Large intestine (tissue), 3 donors: ENCODE data around the gene CDCA8. TPM values are rescaled to one million over a fixed set of nuclear protein-coding genes. Genes with fewer than 3 reads are reported as not detected.

Experiments used
- DNase-seq, 2 donors: peaks; one replicate each; pipeline versions ENCODE4 v3.0.0 to v3.0.0-alpha.2; 2013
- H3K27ac ChIP-seq: one replicate; pipeline ENCODE4 v1.5.1; 2013; ENCODE audit warnings: low read length
- H3K27me3 ChIP-seq: 2 replicates; pipeline ENCODE4 v1.6.1; 2013; ENCODE audit warnings: low read length; ENCODE audit not compliant: control insufficient read depth, insufficient read depth
- H3K36me3 ChIP-seq: 2 replicates; pipeline ENCODE4 v1.6.1; 2013; ENCODE audit warnings: low read length; ENCODE audit not compliant: control insufficient read depth, insufficient read depth
- H3K4me1 ChIP-seq: one replicate; pipeline ENCODE4 v1.6.1; 2013; ENCODE audit warnings: low read length; ENCODE audit not compliant: control insufficient read depth, insufficient read depth
- H3K4me3 ChIP-seq: one replicate; pipeline ENCODE4 v1.5.1; 2013; ENCODE audit warnings: low read length
- H3K9me3 ChIP-seq: one replicate; pipeline ENCODE4 v1.6.1; 2013; ENCODE audit warnings: mild to moderate bottlenecking, low read depth, low read length, moderate library complexity; ENCODE audit not compliant: control insufficient read depth
- WGBS: methylation state at CpG from one replicate; pipeline ENCODE4 v1.1.5; 2013; ENCODE audit warnings: low lambda C conversion rate; ENCODE audit not compliant: insufficient coverage; 5-methylcytosine and 5-hydroxymethylcytosine counted together
- polyA plus RNA-seq: library from polyadenylated mRNA; unstranded; fragments of 120-200 nt; gene quantifications from one replicate; pipeline ENCODE4 v1.2.1, GENCODE V29; 2013

CDCA8 gene
- polyA plus RNA-seq, 1 donor = 10.1 TPM

- no peak overlapping the region for H3K27ac ChIP-seq
- H3K4me3 ChIP-seq = no peak overlapping the region
- peaks cover 22% of the 10 kb centered on the region for H3K27me3 ChIP-seq
- no peaks in the 10 kb centered on the region for H3K9me3 ChIP-seq
- no peaks in the 10 kb centered on the region for H3K4me1 ChIP-seq
- DNase-seq = no peak
- no CpG with 5 or more reads among the region's 14 CpGs for WGBS
- no peaks in the 10 kb centered on the region for H3K36me3 ChIP-seq
Measured at GRCh38 chr1:37657620-37658412, 34.5 kb upstream of the CDCA8 start.

GRCh38 chr1:37658486-37658885 is 33.8 kb upstream of the CDCA8 start:
- WGBS = no CpG with 5 or more reads among the region's 6 CpGs
- Histone ChIP-seq H3K9me3 (no peaks in the 10 kb centered on the region), H3K27me3 (peaks cover 22% of the 10 kb centered on the region), H3K4me1 (no peaks in the 10 kb centered on the region), H3K36me3 (no peaks in the 10 kb centered on the region), H3K4me3 (no peak overlapping the region), H3K27ac (no peak overlapping the region)
- no peak for DNase-seq

GRCh38 chr1:37660664-37661063 is 31.7 kb upstream of the CDCA8 start:
- no peaks in the 10 kb centered on the region for H3K36me3 ChIP-seq
- no peak overlapping the region for H3K4me3 ChIP-seq
- H3K4me1 ChIP-seq = no peaks in the 10 kb centered on the region
- no peak overlapping the region for H3K27ac ChIP-seq
- no peaks in the 10 kb centered on the region for H3K9me3 ChIP-seq
- peaks cover 22% of the 10 kb centered on the region for H3K27me3 ChIP-seq
- DNase-seq = no peak
- WGBS = no CpG with 5 or more reads among the region's 10 CpGs

GRCh38 chr1:37661401-37661800 is 30.9 kb upstream of the CDCA8 start:
- peaks cover 22% of the 10 kb centered on the region for H3K27me3 ChIP-seq
- no peak for DNase-seq
- WGBS = no CpG with 5 or more reads among the region's 9 CpGs

GRCh38 chr1:37662031-37662755 is 30.1 kb upstream of the CDCA8 start:
- DNase-seq = no peak
- Histone ChIP-seq H3K9me3 (no peaks in the 10 kb centered on the region), H3K36me3 (no peaks in the 10 kb centered on the region), H3K4me3 (no peak overlapping the region), H3K4me1 (no peaks in the 10 kb centered on the region), H3K27me3 (peaks cover 22% of the 10 kb centered on the region), H3K27ac (no peak overlapping the region)
- WGBS = no CpG with 5 or more reads among the region's 11 CpGs

More at GRCh38 chr1:37661401-37661800, 30.9 kb upstream of the CDCA8 start:
- no peaks in the 10 kb centered on the region for H3K36me3 ChIP-seq
- H3K9me3 ChIP-seq = no peaks in the 10 kb centered on the region
- H3K27ac ChIP-seq = no peak overlapping the region
- H3K4me3 ChIP-seq = no peak overlapping the region
- H3K4me1 ChIP-seq = no peaks in the 10 kb centered on the region

- no peaks in the 10 kb centered on the region for H3K4me1 ChIP-seq
- no peak overlapping the region for H3K4me3 ChIP-seq
- H3K36me3 ChIP-seq = no peaks in the 10 kb centered on the region
- no peaks in the 10 kb centered on the region for H3K9me3 ChIP-seq
- no CpG with 5 or more reads among the region's 14 CpGs for WGBS
- no peak for DNase-seq
- no peak overlapping the region for H3K27ac ChIP-seq
- H3K27me3 ChIP-seq = peaks cover 22% of the 10 kb centered on the region
Measured at GRCh38 chr1:37663426-37664000, 28.8 kb upstream of the CDCA8 start.

DNA sequence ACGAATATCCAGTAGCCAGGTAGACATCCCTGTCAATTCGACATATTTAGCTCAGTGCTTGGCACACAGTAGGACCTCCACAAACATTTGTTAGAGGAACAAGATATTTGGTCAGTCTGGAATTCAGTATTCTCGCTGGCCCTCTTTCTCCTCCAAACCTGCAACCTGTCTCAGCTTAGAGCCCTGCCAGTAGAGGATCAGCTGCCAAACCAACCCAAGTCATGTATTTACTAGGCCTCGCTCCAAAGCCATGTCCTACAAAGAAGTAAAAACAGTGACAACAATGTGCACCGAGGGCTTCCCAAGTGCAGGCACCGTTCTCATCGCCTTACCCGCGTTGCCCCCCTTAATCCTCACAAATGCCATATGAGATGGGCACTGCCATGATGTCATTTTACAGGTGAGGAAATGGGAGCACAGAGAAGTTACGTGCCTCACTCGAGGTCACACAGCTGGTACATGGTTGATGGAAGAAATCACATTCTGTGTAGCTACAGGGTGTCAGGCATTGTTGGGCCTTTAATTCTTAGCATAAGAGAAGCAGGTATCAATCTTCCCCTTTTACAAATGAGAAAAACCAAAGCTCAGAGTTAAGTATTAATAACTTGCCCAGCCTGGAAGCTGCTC is 26.0 kb upstream of the CDCA8 start:
- peaks cover 13% of the 10 kb centered on the region for H3K27me3 ChIP-seq
- no peaks in the 10 kb centered on the region for H3K4me1 ChIP-seq
- H3K36me3 ChIP-seq = no peaks in the 10 kb centered on the region
- no CpG with 5 or more reads among the region's 11 CpGs for WGBS
- no peak overlapping the region for H3K4me3 ChIP-seq
- DNase-seq = no peak
- no peak overlapping the region for H3K27ac ChIP-seq
- no peaks in the 10 kb centered on the region for H3K9me3 ChIP-seq

- H3K9me3 ChIP-seq = no peaks in the 10 kb centered on the region
- H3K4me3 ChIP-seq = no peak overlapping the region
- no peaks in the 10 kb centered on the region for H3K36me3 ChIP-seq
- no peaks in the 10 kb centered on the region for H3K4me1 ChIP-seq
- H3K27me3 ChIP-seq = peaks cover 9% of the 10 kb centered on the region
- no peak for DNase-seq
- no CpG with 5 or more reads among the region's 17 CpGs for WGBS
- H3K27ac ChIP-seq = no peak overlapping the region
Measured at GRCh38 chr1:37667023-37667671, 25.2 kb upstream of the CDCA8 start.

DNA sequence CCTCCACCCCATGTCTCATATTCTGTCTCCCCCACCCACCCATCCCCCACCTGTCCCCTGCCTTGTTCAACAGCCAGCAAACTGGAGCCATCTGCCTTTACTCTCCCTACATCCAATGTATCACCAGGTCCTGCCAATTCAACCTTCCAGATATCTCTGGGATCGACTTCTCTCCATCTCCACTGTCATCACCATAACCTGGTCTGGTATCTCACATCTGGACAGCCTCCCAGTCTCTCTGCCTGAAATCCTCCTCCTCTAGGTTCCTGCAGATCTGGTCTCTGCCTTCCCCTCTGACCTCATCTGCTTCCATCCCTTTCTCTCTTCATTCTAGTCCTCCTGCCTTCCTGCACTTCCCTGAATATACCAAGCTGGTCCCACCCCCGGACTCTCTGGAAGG is 22.2 kb upstream of the CDCA8 start:
- H3K36me3 ChIP-seq = no peaks in the 10 kb centered on the region
- H3K27me3 ChIP-seq = peaks cover 14% of the 10 kb centered on the region
- no peak overlapping the region for H3K4me3 ChIP-seq
- WGBS = no CpG with 5 or more reads among the region's 2 CpGs
- H3K9me3 ChIP-seq = no peaks in the 10 kb centered on the region
- H3K4me1 ChIP-seq = no peaks in the 10 kb centered on the region
- no peak for DNase-seq
- no peak overlapping the region for H3K27ac ChIP-seq

GRCh38 chr1:37671261-37671660 is 21.1 kb upstream of the CDCA8 start:
- Histone ChIP-seq H3K27me3 (peaks cover 18% of the 10 kb centered on the region), H3K27ac (no peak overlapping the region), H3K4me3 (no peak overlapping the region), H3K9me3 (no peaks in the 10 kb centered on the region), H3K36me3 (no peaks in the 10 kb centered on the region), H3K4me1 (no peaks in the 10 kb centered on the region)
- no peak for DNase-seq
- 80% methylated on average over 2 of the region's 6 CpGs for WGBS
